GM23248 (cell line): ENCODE measurements around the gene RELL1.

ENCODE experiments used
- EZH2 ChIP-seq: fragments of 200-600 bp; sonication (generic); IDR thresholded peaks from 2 replicates; pipeline ENCODE4 v1.6.1; 2018; ENCODE audit warnings: antibody characterized with exemption, mild to moderate bottlenecking; ENCODE audit not compliant: insufficient read depth, poor library complexity, severe bottlenecking
- EZH2phosphoT487 ChIP-seq: fragments of 200-600 bp; sonication (generic); IDR thresholded peaks from 2 replicates; pipeline ENCODE4 v1.6.1; 2018; ENCODE audit warnings: antibody characterized with exemption, moderate library complexity, mild to moderate bottlenecking, low read depth; ENCODE audit not compliant: insufficient read depth

DNA sequence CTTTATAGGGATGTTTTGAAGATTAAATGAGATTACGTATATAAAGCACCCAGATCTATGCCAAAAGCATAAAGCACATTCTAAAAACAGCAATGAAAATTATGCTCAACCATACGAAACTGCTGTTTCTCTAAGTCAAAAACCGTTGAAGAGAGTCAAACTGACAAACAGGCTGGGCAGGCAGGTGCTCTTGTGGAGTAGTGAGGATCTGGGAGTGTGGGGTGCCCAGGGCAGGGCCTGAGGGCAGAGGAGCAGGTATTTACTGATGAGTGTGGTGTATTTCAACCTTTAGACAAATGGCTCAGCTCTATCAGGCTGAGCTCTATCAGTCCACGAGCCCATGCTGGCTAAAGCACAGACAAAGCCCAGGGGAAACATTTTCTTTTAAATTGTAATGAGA lies 40.4 kb downstream of the RELL1 start:
- TF ChIP-seq EZH2phosphoT487 (no peak), EZH2 (no peak)
